ENCODE data around the gene KHNYN.

DNA sequence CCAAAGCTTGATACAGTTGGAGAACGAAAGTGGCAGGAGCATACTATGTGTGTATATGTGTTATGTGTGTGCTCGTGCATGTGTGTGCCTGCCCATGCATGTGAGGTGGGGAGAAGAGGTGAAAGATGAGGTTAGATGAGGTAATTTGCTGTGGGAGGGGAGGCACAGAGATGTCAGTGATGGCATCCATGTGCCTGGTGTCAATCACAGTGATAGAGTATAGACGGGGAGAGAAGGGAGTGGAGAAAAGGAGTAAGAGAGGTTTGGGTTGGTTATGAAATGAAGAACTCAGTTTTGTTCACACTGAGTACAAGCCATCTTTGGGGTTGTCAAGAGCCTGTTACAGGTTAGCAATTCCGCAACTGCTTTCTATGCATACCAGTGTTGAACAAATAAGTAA is 45.6 kb upstream of the KHNYN start:
- TF ChIP-seq EP300 (IDR thresholded peaks at IDR 0.05) (no peak), POLR2A (IDR thresholded peaks at IDR 0.05) (no peak), POLR2AphosphoS5 (IDR thresholded peaks at IDR 0.05) (no peak)
- TF ChIP-seq, protein P1, sequence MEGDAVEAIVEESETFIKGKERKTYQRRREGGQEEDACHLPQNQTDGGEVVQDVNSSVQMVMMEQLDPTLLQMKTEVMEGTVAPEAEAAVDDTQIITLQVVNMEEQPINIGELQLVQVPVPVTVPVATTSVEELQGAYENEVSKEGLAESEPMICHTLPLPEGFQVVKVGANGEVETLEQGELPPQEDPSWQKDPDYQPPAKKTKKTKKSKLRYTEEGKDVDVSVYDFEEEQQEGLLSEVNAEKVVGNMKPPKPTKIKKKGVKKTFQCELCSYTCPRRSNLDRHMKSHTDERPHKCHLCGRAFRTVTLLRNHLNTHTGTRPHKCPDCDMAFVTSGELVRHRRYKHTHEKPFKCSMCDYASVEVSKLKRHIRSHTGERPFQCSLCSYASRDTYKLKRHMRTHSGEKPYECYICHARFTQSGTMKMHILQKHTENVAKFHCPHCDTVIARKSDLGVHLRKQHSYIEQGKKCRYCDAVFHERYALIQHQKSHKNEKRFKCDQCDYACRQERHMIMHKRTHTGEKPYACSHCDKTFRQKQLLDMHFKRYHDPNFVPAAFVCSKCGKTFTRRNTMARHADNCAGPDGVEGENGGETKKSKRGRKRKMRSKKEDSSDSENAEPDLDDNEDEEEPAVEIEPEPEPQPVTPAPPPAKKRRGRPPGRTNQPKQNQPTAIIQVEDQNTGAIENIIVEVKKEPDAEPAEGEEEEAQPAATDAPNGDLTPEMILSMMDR (IDR thresholded peaks at IDR 0.05): no peak
